Endodermal cell (in vitro differentiated cells): ENCODE measurements around the gene SLC26A1. TPM values are rescaled to one million over a fixed set of nuclear protein-coding genes. Genes with fewer than 3 reads are reported as not detected.

Experiments used
- DNase-seq: peaks from one replicate; pipeline ENCODE4 v3.0.0-alpha.2; 2017
- H3K27ac ChIP-seq: 2 replicates; pipeline ENCODE4 v1.5.1; 2013; ENCODE audit warnings: mild to moderate bottlenecking, low read depth, low read length, moderate library complexity
- H3K27me3 ChIP-seq: 2 replicates; pipeline ENCODE4 v1.6.1; 2013; ENCODE audit warnings: mild to moderate bottlenecking, low read length, moderate library complexity; ENCODE audit not compliant: insufficient read depth, control insufficient read depth, poor library complexity, severe bottlenecking
- H3K36me3 ChIP-seq: 2 replicates; pipeline ENCODE4 v1.7.0; 2013; ENCODE audit warnings: mild to moderate bottlenecking, low read length, moderate library complexity; ENCODE audit not compliant: control insufficient read depth, insufficient read depth
- H3K4me1 ChIP-seq: one replicate; pipeline ENCODE4 v1.7.0; 2013; ENCODE audit warnings: low read length; ENCODE audit not compliant: control insufficient read depth, insufficient read depth
- H3K4me3 ChIP-seq: 2 replicates; pipeline ENCODE4 v1.5.1; 2013; ENCODE audit warnings: mild to moderate bottlenecking, low read length, moderate library complexity
- H3K9ac ChIP-seq: 2 replicates; pipeline ENCODE4 v1.6.1; 2013; ENCODE audit warnings: mild to moderate bottlenecking, low read length, moderate library complexity; ENCODE audit not compliant: poor library complexity, severe bottlenecking; ENCODE audit errors: extremely low read depth
- H3K9me3 ChIP-seq: 2 replicates; pipeline ENCODE4 v1.6.1; 2013; ENCODE audit warnings: mild to moderate bottlenecking, low read length, moderate library complexity; ENCODE audit not compliant: control insufficient read depth
- H3K27ac Mint-ChIP-seq: 2 replicates; pipeline ENCODE4 v1.8.0; 2020; ENCODE audit warnings: mixed read lengths
- H3K27me3 Mint-ChIP-seq: 2 replicates; pipeline ENCODE4 v1.8.0; 2021; ENCODE audit warnings: mild to moderate bottlenecking, mixed read lengths; ENCODE audit not compliant: insufficient read depth
- H3K36me3 Mint-ChIP-seq: 2 replicates; pipeline ENCODE4 v1.8.0; 2020; ENCODE audit warnings: low read depth, mixed read lengths
- H3K4me1 Mint-ChIP-seq: 2 replicates; pipeline ENCODE4 v1.8.0; 2020; ENCODE audit warnings: mixed read lengths
- H3K4me3 Mint-ChIP-seq: 2 replicates; pipeline ENCODE4 v1.8.0; 2020; ENCODE audit warnings: mild to moderate bottlenecking, moderate library complexity, mixed read lengths
- H3K9me3 Mint-ChIP-seq: 2 replicates; pipeline ENCODE4 v1.8.0; 2020; ENCODE audit warnings: mild to moderate bottlenecking, mixed read lengths
- WGBS, 2 experiments: methylation state at CpG; one replicate each; pipeline versions ENCODE4 v1.1.5 to v1.1.7; 2013; ENCODE audit warnings: missing lambda C conversion rate in 2 of 2, mixed read lengths in 1 of 2; ENCODE audit not compliant: insufficient coverage in 1 of 2, insufficient read length in 1 of 2; 5-methylcytosine and 5-hydroxymethylcytosine counted together
- total RNA-seq, 2 donors: library from RNA; stranded (reverse); fragmentation: NEBNext Ultra II Directional in 1 of 2; extraction: Animal tissue kit (Norgen Biotek cat#: 25700) in 1 of 2; gene quantifications; 2 replicates in 1 of 2; 3 replicates in 1 of 2; pipeline ENCODE4 v1.2.1, GENCODE V29; 2021
- TF ChIP-seq, protein P1 (sequence below): fragments of 200-600 bp; sonication (generic); conservative IDR thresholded peaks from 2 replicates; pipeline ENCODE4 v1.5.0; 2021; ENCODE audit warnings: antibody characterized with exemption, mild to moderate bottlenecking

Gene SLC26A1
- total RNA-seq, 2 donors from 2014 or later, result 0.55 to 1.0 TPM

DNA sequence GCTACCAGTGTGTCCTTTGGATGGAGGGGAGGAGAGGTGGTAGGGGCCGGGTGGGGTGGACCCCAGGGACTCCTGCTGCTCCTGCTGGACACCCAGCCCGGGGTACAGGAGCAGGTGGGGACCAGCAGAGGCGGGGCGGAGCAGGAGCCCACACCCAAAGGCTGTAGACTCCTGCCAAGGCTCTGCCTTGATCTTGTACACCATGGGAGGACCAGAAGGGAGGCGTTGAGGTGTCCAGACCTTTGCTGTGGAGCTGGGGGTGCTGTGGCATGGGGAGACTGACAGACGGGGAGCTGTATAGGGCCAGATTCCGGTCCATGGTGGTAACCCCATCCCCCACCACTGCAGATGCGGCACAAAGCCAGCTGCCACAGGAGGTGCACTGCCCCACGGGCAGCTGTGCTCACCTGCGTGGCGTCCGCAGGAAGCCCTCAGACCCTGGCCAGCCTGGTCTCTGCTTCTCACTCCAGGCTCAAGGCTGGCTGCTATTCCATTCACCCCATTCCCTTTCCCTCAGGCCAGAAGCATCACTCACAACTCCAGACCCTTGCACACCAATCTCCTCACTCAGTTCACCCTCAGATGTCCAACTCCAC, 5.0 kb upstream of the SLC26A1 start:
- DNase-seq, result no peak
- H3K9ac ChIP-seq, result no peak overlapping the region
- H3K27ac ChIP-seq, result no peak overlapping the region
- no peak overlapping the region for H3K4me3 ChIP-seq
- no peak overlapping the region for H3K27ac Mint-ChIP-seq
- no peaks in the 10 kb centered on the region for H3K9me3 Mint-ChIP-seq
- no peaks in the 10 kb centered on the region for H3K9me3 ChIP-seq
- H3K4me1 ChIP-seq, result no peaks in the 10 kb centered on the region
- 73 to 84% methylated on average over 7 to 12 of the region's 12 CpGs for WGBS, 2 experiments
- no peaks in the 10 kb centered on the region for H3K36me3 Mint-ChIP-seq
- H3K27me3 ChIP-seq, result peaks cover 79% of the 10 kb centered on the region
- peaks cover 60% of the 10 kb centered on the region for H3K27me3 Mint-ChIP-seq
- no peaks in the 10 kb centered on the region for H3K36me3 ChIP-seq
- peak overlapping the region; percentile 26 for H3K4me3 Mint-ChIP-seq
- peaks cover 1% of the 10 kb centered on the region for H3K4me1 Mint-ChIP-seq
- TF ChIP-seq, protein P1, sequence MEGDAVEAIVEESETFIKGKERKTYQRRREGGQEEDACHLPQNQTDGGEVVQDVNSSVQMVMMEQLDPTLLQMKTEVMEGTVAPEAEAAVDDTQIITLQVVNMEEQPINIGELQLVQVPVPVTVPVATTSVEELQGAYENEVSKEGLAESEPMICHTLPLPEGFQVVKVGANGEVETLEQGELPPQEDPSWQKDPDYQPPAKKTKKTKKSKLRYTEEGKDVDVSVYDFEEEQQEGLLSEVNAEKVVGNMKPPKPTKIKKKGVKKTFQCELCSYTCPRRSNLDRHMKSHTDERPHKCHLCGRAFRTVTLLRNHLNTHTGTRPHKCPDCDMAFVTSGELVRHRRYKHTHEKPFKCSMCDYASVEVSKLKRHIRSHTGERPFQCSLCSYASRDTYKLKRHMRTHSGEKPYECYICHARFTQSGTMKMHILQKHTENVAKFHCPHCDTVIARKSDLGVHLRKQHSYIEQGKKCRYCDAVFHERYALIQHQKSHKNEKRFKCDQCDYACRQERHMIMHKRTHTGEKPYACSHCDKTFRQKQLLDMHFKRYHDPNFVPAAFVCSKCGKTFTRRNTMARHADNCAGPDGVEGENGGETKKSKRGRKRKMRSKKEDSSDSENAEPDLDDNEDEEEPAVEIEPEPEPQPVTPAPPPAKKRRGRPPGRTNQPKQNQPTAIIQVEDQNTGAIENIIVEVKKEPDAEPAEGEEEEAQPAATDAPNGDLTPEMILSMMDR, result no peak

- H3K4me3 ChIP-seq, result no peak overlapping the region
- H3K4me1 ChIP-seq, result no peaks in the 10 kb centered on the region
- no peak for DNase-seq
- no peaks in the 10 kb centered on the region for H3K9me3 ChIP-seq
- Mint-ChIP-seq H3K4me3 (peak overlapping the region; percentile 26), H3K4me1 (peaks cover 4% of the 10 kb centered on the region), H3K9me3 (no peaks in the 10 kb centered on the region), H3K36me3 (no peaks in the 10 kb centered on the region), H3K27me3 (peaks cover 60% of the 10 kb centered on the region), H3K27ac (no peak overlapping the region)
- peaks cover 73% of the 10 kb centered on the region for H3K27me3 ChIP-seq
- no peak overlapping the region for H3K27ac ChIP-seq
- TF ChIP-seq, protein P1, result no peak
- no peaks in the 10 kb centered on the region for H3K36me3 ChIP-seq
- WGBS, 2 experiments, result 11 to 13% methylated on average over 20 to 68 of the region's 68 CpGs
- no peak overlapping the region for H3K9ac ChIP-seq
Observed at GRCh38 chr4:997375-998071, 4.3 kb upstream of the SLC26A1 start.

DNA sequence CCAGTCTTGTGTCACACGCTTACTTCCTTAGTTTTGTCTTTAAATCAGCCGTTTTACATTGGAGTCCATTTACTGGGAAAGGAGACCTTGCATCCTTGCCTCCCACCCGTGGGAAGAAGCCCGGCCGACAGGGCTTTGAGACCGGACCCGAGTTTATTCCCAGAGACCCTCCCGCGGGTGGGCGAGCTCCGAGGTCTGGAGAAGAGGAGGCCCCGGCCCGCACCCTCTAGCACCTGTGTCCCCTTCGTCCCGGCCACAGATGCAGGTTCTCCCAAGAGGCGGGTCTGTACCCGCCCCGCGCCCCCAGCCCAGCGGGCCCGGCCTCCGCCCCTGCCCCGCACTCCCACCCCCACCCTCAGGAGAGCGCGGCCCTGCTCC, 3.8 kb upstream of the SLC26A1 start:
- Histone ChIP-seq H3K9ac (no peak overlapping the region), H3K27ac (no peak overlapping the region), H3K9me3 (no peaks in the 10 kb centered on the region), H3K27me3 (peaks cover 68% of the 10 kb centered on the region), H3K36me3 (no peaks in the 10 kb centered on the region), H3K4me1 (no peaks in the 10 kb centered on the region), H3K4me3 (no peak overlapping the region)
- no peaks in the 10 kb centered on the region for H3K36me3 Mint-ChIP-seq
- peaks cover 4% of the 10 kb centered on the region for H3K4me1 Mint-ChIP-seq
- peaks cover 57% of the 10 kb centered on the region for H3K27me3 Mint-ChIP-seq
- DNase-seq, result no peak
- peak overlapping the region; percentile 30 for H3K4me3 Mint-ChIP-seq
- H3K27ac Mint-ChIP-seq, result no peak overlapping the region
- H3K9me3 Mint-ChIP-seq, result no peaks in the 10 kb centered on the region
- TF ChIP-seq, protein P1, result no peak
- 36 to 45% methylated on average over 8 to 21 of the region's 25 CpGs for WGBS, 2 experiments
